AG09309 (cell line): ENCODE measurements around the gene NKPD1.

Experiments
- DNase-seq: peaks from one replicate; pipeline ENCODE4 v3.0.0-alpha.2; 2010; ENCODE audit warnings: low read depth
- H3K4me3 ChIP-seq: 2 replicates; pipeline ENCODE4 v1.5.1; 2011; ENCODE audit warnings: mild to moderate bottlenecking, low read depth, low read length, moderate library complexity; ENCODE audit not compliant: control insufficient read depth
- CTCF ChIP-seq: IDR thresholded peaks from 2 replicates; pipeline ENCODE4 v1.5.1; 2011; ENCODE audit warnings: mild to moderate bottlenecking, low read depth, low read length, inconsistent platforms; ENCODE audit not compliant: insufficient read depth, control insufficient read depth; ENCODE audit errors: missing control alignments

The NKPD1 gene

GRCh38 chr19:45138303-45138751, 22.5 kb downstream of the NKPD1 start:
- no peak for TF ChIP-seq CTCF
- no peak for DNase-seq
- H3K4me3 ChIP-seq: no peak overlapping the region

- H3K4me3 ChIP-seq: no peak overlapping the region
- DNase-seq: no peak
- TF ChIP-seq CTCF: no peak
Measured at GRCh38 chr19:45137179-45137761, 23.5 kb downstream of the NKPD1 start.

GRCh38 chr19:45136507-45137178, 24.1 kb downstream of the NKPD1 start:
- TF ChIP-seq CTCF: no peak
- DNase-seq: no peak
- no peak overlapping the region for H3K4me3 ChIP-seq

- no peak for DNase-seq
- TF ChIP-seq CTCF: no peak
- H3K4me3 ChIP-seq: no peak overlapping the region
Measured at GRCh38 chr19:45135176-45135885, 25.5 kb downstream of the NKPD1 start.

GRCh38 chr19:45133661-45134060, 27.1 kb downstream of the NKPD1 start:
- DNase-seq: no peak
- no peak for TF ChIP-seq CTCF
- no peak overlapping the region for H3K4me3 ChIP-seq

- TF ChIP-seq CTCF: no peak
- H3K4me3 ChIP-seq: no peak overlapping the region
- DNase-seq: no peak
Measured at GRCh38 chr19:45130888-45131615, 29.7 kb downstream of the NKPD1 start.
